PC-3 (cell line): ENCODE measurements around the gene FAM83G. TPM values are rescaled to one million over a fixed set of nuclear protein-coding genes. Genes with fewer than 3 reads are reported as not detected.

Experiments
- ATAC-seq: fragments of 200-7000 bp; cut with Tn5 transposase; 2 replicates; pipeline ENCODE4 v1.9.1; 2020; ENCODE audit warnings: mild to moderate bottlenecking, moderate library complexity
- BruUV-seq: library from RNA; stranded (reverse); fragments of 400-500 nt; replicated peaks from 2 replicates; lab custom pipeline; 2021; lab: Mats Ljungman, UMichigan
- CTCF ChIA-PET: fragments of 300-600 bp; sonication (Branson Sonifier 250); formaldehyde crosslinking; loops from one replicate; lab custom pipeline; 2022; ENCODE audit warnings: antibody characterized with exemption; lab: Charles Lee
- POLR2A ChIA-PET: fragments of 300-600 bp; sonication (Branson Sonifier 250); formaldehyde crosslinking; loops from one replicate; lab custom pipeline; 2022; ENCODE audit warnings: antibody characterized with exemption; ENCODE audit not compliant: unreplicated experiment; lab: Charles Lee
- DNase-seq: peaks from one replicate; pipeline ENCODE4 v3.0.0-alpha.2; 2015
- H2AFZ ChIP-seq: fragments of 300-600 bp; sonication (generic); 2 replicates; pipeline ENCODE4 v1.6.0; 2016; ENCODE audit warnings: antibody characterized with exemption, low read length
- H3F3A ChIP-seq: fragments of 300-600 bp; sonication (generic); one replicate; pipeline ENCODE4 v1.6.0; 2017; ENCODE audit warnings: antibody characterized with exemption, low read length, control low read depth, mild to moderate bottlenecking; ENCODE audit not compliant: unreplicated experiment
- H3K27ac ChIP-seq: fragments of 300-600 bp; sonication (generic); 2 replicates; pipeline ENCODE4 v1.5.1; 2016; ENCODE audit warnings: mild to moderate bottlenecking, low read length
- H3K27me3 ChIP-seq: fragments of 300-600 bp; sonication (generic); 2 replicates; pipeline ENCODE4 v1.6.1; 2016; ENCODE audit warnings: low read length, mixed read lengths
- H3K36me3 ChIP-seq: fragments of 300-600 bp; sonication (generic); 2 replicates; pipeline ENCODE4 v1.6.1; 2016; ENCODE audit warnings: low read depth, mixed run types, low read length, mixed read lengths
- H3K4me1 ChIP-seq: fragments of 300-600 bp; sonication (generic); 2 replicates; pipeline ENCODE4 v1.5.1; 2016; ENCODE audit warnings: low read length; ENCODE audit not compliant: insufficient read depth
- H3K4me2 ChIP-seq: fragments of 300-600 bp; sonication (generic); 2 replicates; pipeline ENCODE4 v1.6.0; 2016; ENCODE audit warnings: low read length
- H3K4me3 ChIP-seq: fragments of 300-600 bp; sonication (generic); 2 replicates; pipeline ENCODE4 v1.5.1; 2016; ENCODE audit warnings: mild to moderate bottlenecking, low read length, mixed read lengths
- H3K79me2 ChIP-seq: fragments of 300-600 bp; sonication (generic); 2 replicates; pipeline ENCODE4 v1.6.1; 2017; ENCODE audit warnings: low read length, mixed read lengths
- H3K9ac ChIP-seq: fragments of 300-600 bp; sonication (generic); 2 replicates; pipeline ENCODE4 v1.6.0; 2016; ENCODE audit warnings: mild to moderate bottlenecking, low read length
- H3K9me2 ChIP-seq: fragments of 300-600 bp; sonication (generic); replicated peaks from 2 replicates; pipeline ENCODE4 v1.6.1; 2016; ENCODE audit warnings: mixed run types, low read length, mixed read lengths
- H3K9me3 ChIP-seq: fragments of 300-600 bp; sonication (generic); 2 replicates; pipeline ENCODE4 v1.6.1; 2016; ENCODE audit warnings: low read length, mixed read lengths
- H4K20me1 ChIP-seq: fragments of 300-600 bp; sonication (generic); 2 replicates; pipeline ENCODE4 v1.6.1; 2016; ENCODE audit warnings: low read length, mixed read lengths
- CTCF ChIP-seq: fragments of 300-600 bp; sonication (generic); conservative IDR thresholded peaks from 2 replicates; pipeline ENCODE4 v1.5.1; 2017; ENCODE audit warnings: antibody characterized with exemption, low read depth, mild to moderate bottlenecking, low read length
- EZH2 ChIP-seq: fragments of 300-600 bp; sonication (generic); IDR thresholded peaks from one replicate; pipeline ENCODE4 v1.6.1; 2017; ENCODE audit warnings: antibody characterized with exemption, mild to moderate bottlenecking, low read length; ENCODE audit not compliant: unreplicated experiment
- EZH2phosphoT487 ChIP-seq: fragments of 300-600 bp; sonication (generic); IDR thresholded peaks from 2 replicates; pipeline ENCODE4 v1.6.1; 2018; ENCODE audit warnings: mild to moderate bottlenecking, antibody characterized with exemption, low read length, borderline replicate concordance
- intact Hi-C: fragments of 100-400 bp; cut with micrococcal nuclease; formaldehyde crosslinking; loops from 2 replicates; pipeline ENCODE4 v1.9.0; 2023
- total RNA-seq: library from RNA; depleted of rRNA; stranded (reverse); fragments of >200 nt; gene quantifications from 2 replicates; pipeline ENCODE4 v1.2.3, GENCODE V29; 2014

Gene FAM83G
- total RNA-seq, 1 experiment from 2014 or later: 0.26 TPM

- TF ChIP-seq EZH2 (no peak), CTCF (no peak), EZH2phosphoT487 (no peak)
- H3K4me3 ChIP-seq: no peak overlapping the region
- no TSS peak for BruUV-seq
- intact Hi-C loops: no loop called here
- H3K9me2 ChIP-seq: no peaks in the 10 kb centered on the region
- peak overlapping the region; percentile 31; the same call in 1 of the 2 replicates for H3K4me2 ChIP-seq
- peaks cover 29% of the 10 kb centered on the region for H3K4me1 ChIP-seq
- DNase-seq (no peak), ATAC-seq (no peak)
- no peaks in the 10 kb centered on the region for H3F3A ChIP-seq
- H3K36me3 ChIP-seq: no peaks in the 10 kb centered on the region
- no peak overlapping the region for H3K9ac ChIP-seq
- ChIA-PET CTCF (no interaction called here), POLR2A (no interaction called here)
- no peaks in the 10 kb centered on the region for H3K27me3 ChIP-seq
- H2AFZ ChIP-seq: peak overlapping the region; percentile 49
- no peaks in the 10 kb centered on the region for H3K79me2 ChIP-seq
- H3K9me3 ChIP-seq: no peaks in the 10 kb centered on the region
- no peaks in the 10 kb centered on the region for H4K20me1 ChIP-seq
- no peak overlapping the region for H3K27ac ChIP-seq
Measured at GRCh38 chr17:18968345-18968744, 36.2 kb downstream of the FAM83G start.

- POLR2A ChIA-PET: no interaction called here
- Histone ChIP-seq H3K9me3 (no peaks in the 10 kb centered on the region), H3K27me3 (no peaks in the 10 kb centered on the region), H3K4me1 (peaks cover 29% of the 10 kb centered on the region), H3K27ac (no peak overlapping the region; the same call in 1 of the 2 replicates), H4K20me1 (no peaks in the 10 kb centered on the region), H3K9ac (no peak overlapping the region), H3K4me3 (no peak overlapping the region), H2AFZ (peak overlapping the region; percentile 49), H3K79me2 (no peaks in the 10 kb centered on the region), H3K36me3 (no peaks in the 10 kb centered on the region), H3F3A (no peaks in the 10 kb centered on the region), H3K4me2 (peak overlapping the region; percentile 31; the same call in 1 of the 2 replicates), H3K9me2 (no peaks in the 10 kb centered on the region)
- BruUV-seq: no TSS peak
- CTCF ChIA-PET: no interaction called here
- ATAC-seq (no peak), DNase-seq (peak; percentile 60)
- intact Hi-C loops: no loop called here
- TF ChIP-seq EZH2: no peak
- TF ChIP-seq EZH2phosphoT487: no peak
- no peak for TF ChIP-seq CTCF
Measured at GRCh38 chr17:18967916-18968315, 36.6 kb downstream of the FAM83G start.

- Histone ChIP-seq H3K4me1 (peaks cover 29% of the 10 kb centered on the region), H4K20me1 (no peaks in the 10 kb centered on the region), H3K27me3 (no peaks in the 10 kb centered on the region), H3K9me2 (no peaks in the 10 kb centered on the region), H3K79me2 (no peaks in the 10 kb centered on the region), H3K27ac (no peak overlapping the region), H3K4me3 (no peak overlapping the region), H3K9me3 (no peaks in the 10 kb centered on the region), H3K36me3 (no peaks in the 10 kb centered on the region), H3F3A (no peaks in the 10 kb centered on the region), H3K4me2 (no peak overlapping the region), H3K9ac (no peak overlapping the region), H2AFZ (no peak overlapping the region)
- intact Hi-C loops: no loop called here
- no TSS peak for BruUV-seq
- CTCF ChIA-PET: no interaction called here
- POLR2A ChIA-PET: no interaction called here
- no peak for DNase-seq
- no peak for TF ChIP-seq EZH2phosphoT487
- ATAC-seq: no peak
Measured at GRCh38 chr17:18966831-18967624, 37.5 kb downstream of the FAM83G start.
